ENCODE data around the gene OGFOD2. TPM values are rescaled to one million over a fixed set of nuclear protein-coding genes. Genes with fewer than 3 reads are reported as not detected.
"Not testable (repeated sequence)": the region's sequence is repeated elsewhere in the genome, so short reads cannot be mapped to it uniquely, and the experiment has no call there.

The OGFOD2 gene
- total RNA-seq, 1 experiment from 2014 or later = 6.7 TPM

DNA sequence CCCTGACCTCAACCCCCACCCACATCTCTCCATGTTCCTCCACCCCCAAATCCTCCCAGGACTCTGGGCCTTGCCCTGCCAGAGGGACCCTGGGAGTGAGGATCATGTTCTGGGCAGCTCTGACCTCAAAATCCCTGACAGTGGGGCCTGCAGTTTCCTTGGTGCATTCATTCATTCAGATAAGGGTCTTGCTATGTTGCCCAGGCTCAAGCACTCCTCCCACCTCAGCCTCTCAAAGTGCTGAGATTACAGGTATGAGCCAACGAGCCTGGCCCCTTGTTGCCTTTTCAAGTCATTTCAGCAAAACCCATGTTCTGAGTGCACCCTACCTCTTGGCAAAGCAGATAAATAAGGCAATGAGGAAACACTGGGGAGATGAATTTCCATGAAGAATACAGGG lies 35.1 kb downstream of the OGFOD2 start:
- no peaks in the 10 kb centered on the region for H3K4me1 ChIP-seq
- no peaks in the 10 kb centered on the region for H3K9me3 ChIP-seq (replicated peaks)

DNA sequence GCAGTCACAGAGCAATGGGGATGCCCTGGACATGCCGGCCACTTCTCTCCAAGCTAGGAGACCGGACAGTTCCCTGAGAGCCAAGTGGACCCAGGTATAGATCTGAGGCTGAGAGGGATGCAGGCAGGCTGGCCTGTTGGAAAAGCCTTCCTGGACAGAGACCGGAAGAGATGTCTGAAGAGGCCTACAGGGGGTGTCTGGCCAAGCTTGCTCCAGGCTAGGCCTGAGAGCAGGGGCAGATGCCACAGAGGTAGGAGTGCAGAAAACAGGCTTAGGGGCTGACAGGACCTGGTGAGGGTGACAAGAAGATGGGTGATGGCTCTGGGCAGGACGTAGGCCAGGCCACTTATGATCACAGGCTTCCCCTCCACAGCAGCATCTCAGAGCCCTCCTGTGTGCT lies 35.6 kb downstream of the OGFOD2 start:
- DNase-seq = no peak
- Histone ChIP-seq H3K27me3 (no peaks in the 10 kb centered on the region), H3K4me3 (no peak overlapping the region), H3K36me3 (no peaks in the 10 kb centered on the region), H3K4me1 (no peaks in the 10 kb centered on the region), H3K9me3 (replicated peaks) (no peaks in the 10 kb centered on the region), H3K27ac (no peak overlapping the region)

More for the DNA sequence above, 35.1 kb downstream of the OGFOD2 start:
- DNase-seq = no peak
- no peaks in the 10 kb centered on the region for H3K36me3 ChIP-seq
- H3K27ac ChIP-seq = no peak overlapping the region
- no peaks in the 10 kb centered on the region for H3K27me3 ChIP-seq
- no peak overlapping the region for H3K4me3 ChIP-seq

DNA sequence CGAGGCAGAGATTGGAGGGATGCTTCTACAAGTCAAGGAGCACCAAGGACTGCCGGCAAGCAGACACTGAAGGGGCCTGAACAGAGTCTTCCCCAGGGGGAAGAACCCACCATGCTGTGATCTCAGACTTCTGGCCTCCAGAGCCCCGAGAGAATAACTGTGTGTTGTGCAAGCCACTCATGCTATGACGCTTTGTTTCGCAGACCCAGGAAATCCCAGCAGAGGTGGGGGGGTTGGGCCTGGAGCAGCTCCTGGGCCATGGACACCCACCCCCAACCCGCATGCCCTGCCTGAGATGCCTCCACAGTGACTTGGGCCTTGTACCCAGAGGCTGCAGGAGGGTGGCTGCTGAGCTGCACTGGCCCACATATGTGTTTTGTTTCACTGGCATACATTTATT lies 36.7 kb downstream of the OGFOD2 start:
- Histone ChIP-seq H3K4me3 (no peak overlapping the region), H3K9me3 (replicated peaks) (no peaks in the 10 kb centered on the region), H3K36me3 (no peaks in the 10 kb centered on the region), H3K27me3 (no peaks in the 10 kb centered on the region), H3K4me1 (no peaks in the 10 kb centered on the region), H3K27ac (no peak overlapping the region)
- no peak for DNase-seq

DNA sequence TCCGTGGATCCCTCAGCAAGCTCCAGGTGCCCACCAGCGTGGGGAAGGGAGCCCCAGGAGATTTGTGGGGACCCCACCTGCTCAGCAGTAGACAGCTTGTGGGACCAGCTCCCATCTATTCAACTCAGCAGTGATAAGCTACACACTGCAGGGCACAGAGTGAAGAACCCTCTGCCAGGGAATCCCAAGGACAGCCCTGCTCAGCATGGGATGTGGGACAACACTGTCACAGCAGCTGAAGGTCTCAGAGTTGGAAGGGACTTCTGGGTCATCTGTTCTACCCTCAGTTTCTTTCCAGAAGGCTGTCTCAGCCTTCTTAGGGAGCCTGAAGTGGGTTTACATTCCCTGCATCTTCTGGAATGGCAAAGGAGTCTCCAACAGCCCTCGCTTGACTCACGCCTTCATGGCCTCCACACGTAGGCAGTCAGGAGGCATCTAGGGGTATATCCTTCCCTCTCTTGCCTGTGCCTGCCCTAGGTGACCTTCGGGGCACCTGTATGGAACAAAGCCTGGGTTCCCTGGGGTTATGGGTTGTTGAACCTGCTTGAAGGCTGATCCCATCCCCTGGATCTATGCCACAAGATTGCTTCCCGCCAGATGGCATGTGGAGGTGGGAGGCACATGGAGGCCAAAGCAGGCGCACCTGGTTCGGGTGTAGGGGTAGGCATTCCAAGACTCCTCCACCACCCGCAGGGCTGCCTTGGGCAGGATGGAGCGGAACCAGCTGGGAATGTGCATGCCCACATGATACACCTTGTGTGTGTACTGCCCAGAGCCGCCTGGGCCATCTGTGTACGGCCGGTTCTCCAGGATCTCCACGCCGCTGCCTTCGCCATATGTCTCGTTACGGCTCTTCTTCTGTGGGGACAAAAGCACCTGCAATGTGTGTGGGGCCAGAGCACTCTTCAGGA lies 38.4 kb downstream of the OGFOD2 start:
- no peaks in the 10 kb centered on the region for H3K9me3 ChIP-seq (replicated peaks)
- no peaks in the 10 kb centered on the region for H3K27me3 ChIP-seq
- H3K36me3 ChIP-seq = no peaks in the 10 kb centered on the region
- H3K4me1 ChIP-seq = no peaks in the 10 kb centered on the region
- no peak for DNase-seq
- H3K4me3 ChIP-seq = no peak overlapping the region
- no peak overlapping the region for H3K27ac ChIP-seq

DNA sequence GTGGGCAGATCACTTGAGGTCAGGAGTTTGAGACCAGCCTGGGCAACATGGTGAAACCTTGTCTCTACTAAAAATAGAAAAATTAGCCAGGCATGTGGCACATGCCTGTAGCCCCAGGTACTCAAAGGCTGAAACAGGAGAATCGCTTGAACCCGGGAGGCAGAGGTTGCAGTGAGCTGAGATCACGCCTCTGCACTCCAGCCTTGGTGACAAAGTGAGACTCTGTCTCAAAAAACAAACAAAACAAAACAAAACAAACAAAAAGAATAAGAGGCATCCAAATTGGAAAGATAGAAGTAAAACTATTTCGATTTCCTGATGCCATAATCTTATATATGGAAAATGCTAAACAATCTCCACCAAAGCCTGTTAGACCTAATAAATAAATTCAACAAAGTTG lies 39.4 kb downstream of the OGFOD2 start:
- H3K9me3 ChIP-seq (replicated peaks); DNase-seq; H3K27me3 ChIP-seq; H3K27ac ChIP-seq; H3K4me3 ChIP-seq; H3K4me1 ChIP-seq; H3K36me3 ChIP-seq: not testable (repeated sequence)

DNA sequence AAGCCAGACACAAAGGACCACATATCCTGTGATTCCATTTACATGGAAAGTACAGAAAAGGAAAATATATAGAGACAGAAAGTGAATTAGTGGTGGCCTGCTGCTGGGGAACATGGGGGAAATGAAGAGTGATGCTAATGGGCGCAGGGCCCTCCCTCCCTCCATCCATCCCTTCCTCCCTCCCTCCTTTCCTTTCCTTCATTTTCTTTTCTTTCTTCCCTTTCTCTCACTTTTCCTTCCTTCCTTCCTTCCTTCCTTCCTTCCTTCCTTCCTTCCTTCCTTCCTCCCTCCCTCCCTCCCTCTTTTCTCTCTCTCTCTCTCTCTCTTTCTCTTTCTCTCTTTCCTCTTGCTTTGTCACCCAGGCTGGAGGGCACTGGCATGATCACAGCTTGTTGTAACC lies 42.7 kb downstream of the OGFOD2 start:
- Histone ChIP-seq H3K4me1 (no peaks in the 10 kb centered on the region), H3K27me3 (no peaks in the 10 kb centered on the region), H3K27ac (no peak overlapping the region), H3K4me3 (no peak overlapping the region), H3K36me3 (no peaks in the 10 kb centered on the region), H3K9me3 (replicated peaks) (no peaks in the 10 kb centered on the region)
- DNase-seq = no peak

DNA sequence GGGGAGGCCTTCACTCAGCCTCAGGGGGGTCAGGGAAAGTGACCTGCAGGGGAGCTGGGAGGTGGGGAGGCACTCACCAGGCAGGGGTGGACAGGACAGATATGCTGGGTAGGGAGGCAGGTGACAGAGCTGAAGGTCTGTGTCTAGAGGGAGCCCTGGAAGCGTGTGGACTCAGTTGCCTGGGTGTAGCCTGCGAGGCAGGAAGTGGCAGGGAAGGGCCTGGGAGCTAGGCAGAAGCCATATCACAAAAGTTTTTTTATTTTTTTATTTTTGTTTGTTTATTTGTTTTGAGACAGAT lies 44.7 kb downstream of the OGFOD2 start:
- H3K36me3 ChIP-seq = no peaks in the 10 kb centered on the region
- no peaks in the 10 kb centered on the region for H3K27me3 ChIP-seq
- DNase-seq = no peak
- no peaks in the 10 kb centered on the region for H3K9me3 ChIP-seq (replicated peaks)
- no peak overlapping the region for H3K27ac ChIP-seq
- no peaks in the 10 kb centered on the region for H3K4me1 ChIP-seq
- H3K4me3 ChIP-seq = no peak overlapping the region

DNA sequence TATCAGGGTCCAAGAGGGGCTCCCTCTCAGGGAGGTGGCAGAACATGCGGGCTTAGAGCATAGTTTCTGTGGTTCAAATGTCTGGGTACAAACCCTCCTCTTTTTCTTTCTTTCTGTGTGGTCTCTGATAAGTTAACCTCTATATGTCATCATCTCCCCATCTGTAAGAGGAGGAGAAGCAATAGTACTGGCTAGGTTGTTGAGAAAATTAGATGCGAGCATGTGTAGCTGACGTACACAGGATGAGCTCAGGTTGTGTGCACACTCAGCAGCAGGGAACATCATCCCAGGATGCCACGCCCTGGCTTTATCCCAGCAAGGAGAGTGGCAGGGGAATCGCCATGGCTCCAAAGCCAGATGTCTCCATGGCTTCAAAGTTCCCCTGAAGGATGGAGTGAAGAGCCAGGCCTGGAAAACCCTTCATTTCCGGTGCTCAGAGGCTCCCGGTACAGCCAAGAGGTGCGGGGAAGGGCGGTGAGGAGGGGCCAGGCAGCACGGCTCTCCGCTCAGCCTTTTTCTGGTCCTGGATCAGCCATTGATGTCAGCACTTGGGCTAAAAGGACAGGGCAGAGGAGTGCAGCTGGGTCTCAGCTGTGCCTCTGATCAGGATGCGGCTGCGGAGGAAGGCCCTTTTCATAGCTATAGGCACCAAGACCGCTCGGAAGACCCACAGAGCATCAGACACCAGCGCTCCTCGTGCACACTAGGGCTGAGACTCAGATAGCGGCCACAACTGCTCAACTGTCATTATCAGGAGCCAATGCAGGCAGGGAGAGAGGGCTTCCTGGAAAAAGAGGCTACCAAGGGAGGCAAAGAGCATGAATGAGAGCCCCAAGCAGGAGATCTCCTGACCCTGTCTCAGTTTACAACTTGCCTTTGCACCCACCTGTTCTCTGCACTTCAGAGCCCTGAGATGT lies 46.9 kb downstream of the OGFOD2 start:
- no peaks in the 10 kb centered on the region for H3K4me1 ChIP-seq
- no peaks in the 10 kb centered on the region for H3K36me3 ChIP-seq
- H3K27ac ChIP-seq = no peak overlapping the region
- H3K9me3 ChIP-seq (replicated peaks) = no peaks in the 10 kb centered on the region
- H3K27me3 ChIP-seq = no peaks in the 10 kb centered on the region
- no peak for DNase-seq
- H3K4me3 ChIP-seq = no peak overlapping the region

DNA sequence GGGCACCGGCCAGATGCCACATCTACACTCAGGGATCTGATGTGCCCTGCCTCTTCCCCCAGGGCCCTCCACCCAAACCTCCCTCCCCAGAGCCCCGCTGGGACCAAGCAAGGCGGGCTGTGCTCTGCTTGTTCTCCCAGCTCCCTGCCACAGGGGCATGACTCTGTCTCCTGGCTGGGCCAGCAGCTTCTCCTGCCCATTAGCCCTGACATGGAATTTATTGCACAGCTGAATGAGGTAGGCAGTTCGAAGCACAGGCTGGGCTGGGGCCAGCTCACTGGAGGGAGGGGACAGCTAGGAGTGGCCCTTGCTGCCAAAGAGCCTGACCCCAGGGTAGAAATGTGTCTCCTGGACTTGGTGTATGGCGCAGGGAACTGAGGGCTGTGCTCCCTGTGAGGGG lies 47.8 kb downstream of the OGFOD2 start:
- Histone ChIP-seq H3K27me3 (no peaks in the 10 kb centered on the region), H3K27ac (no peak overlapping the region), H3K4me1 (no peaks in the 10 kb centered on the region), H3K4me3 (no peak overlapping the region), H3K36me3 (no peaks in the 10 kb centered on the region), H3K9me3 (replicated peaks) (no peaks in the 10 kb centered on the region)
- no peak for DNase-seq

DNA sequence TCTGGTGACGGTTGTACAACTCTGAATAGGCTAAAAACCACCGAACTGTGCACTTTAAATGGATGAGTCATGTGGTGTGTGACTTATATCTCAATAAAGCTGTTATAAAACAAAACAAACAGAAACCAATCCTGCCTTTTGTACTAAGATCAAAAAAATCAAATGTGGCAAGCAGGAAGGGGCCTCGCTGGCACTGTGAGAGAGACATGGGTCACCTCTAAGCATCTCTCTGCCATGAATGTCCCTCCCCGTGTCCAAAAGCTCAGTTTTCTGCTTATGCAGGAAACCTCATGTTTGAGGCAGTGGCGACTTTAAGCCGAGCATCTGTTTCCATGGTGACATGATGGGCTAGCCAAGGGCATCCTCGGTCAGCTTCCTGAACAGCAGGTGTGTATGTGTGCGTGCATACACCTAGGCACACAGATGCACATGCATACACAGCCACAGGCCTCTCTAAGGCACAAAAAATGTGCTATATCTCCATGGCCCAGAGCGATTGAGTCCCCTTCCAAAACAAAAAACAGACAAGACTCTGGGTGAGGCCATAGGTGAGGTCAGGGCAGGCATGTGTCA lies 49.9 kb downstream of the OGFOD2 start:
- no peaks in the 10 kb centered on the region for H3K4me1 ChIP-seq
- H3K36me3 ChIP-seq = no peaks in the 10 kb centered on the region
- no peaks in the 10 kb centered on the region for H3K9me3 ChIP-seq (replicated peaks)
- no peak overlapping the region for H3K27ac ChIP-seq
- DNase-seq = no peak
- no peak overlapping the region for H3K4me3 ChIP-seq
- no peaks in the 10 kb centered on the region for H3K27me3 ChIP-seq

DNA sequence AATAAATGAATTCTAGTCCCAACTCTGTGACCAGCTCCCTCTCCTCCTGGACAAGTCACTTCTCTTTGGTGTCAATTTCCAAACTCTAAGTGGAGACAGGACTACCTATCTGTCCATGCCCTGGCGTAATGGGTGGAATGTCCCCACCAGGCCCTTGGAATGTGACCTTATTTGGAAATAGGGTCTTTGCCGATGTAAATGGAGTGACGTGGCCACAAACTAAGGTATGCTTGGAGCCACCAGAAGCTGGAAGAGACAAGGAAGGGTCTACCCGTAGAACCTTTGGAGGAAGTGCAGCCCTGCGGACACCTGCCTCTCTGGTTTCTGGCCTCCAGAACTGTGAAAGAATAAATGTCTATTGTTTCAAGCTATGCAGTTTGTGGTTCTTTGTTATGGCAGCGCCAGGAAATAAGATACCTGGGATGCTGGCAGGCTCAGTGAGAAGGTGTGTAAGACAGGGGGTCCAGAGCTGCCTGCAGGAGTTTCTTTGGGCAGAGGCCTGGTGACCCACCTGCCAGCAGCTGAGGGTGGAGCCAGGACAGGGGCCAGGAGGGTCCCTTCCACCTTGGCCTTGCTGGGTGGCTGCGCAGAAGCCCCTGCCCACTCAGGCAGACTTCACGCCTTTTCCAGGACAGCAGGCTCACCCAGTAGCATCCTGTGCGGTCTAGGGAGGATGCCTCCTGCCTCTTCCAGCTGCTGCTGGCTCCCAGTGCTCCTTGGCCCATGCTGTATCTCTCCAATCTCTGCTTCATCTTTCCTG lies 51.2 kb downstream of the OGFOD2 start:
- no peaks in the 10 kb centered on the region for H3K36me3 ChIP-seq
- H3K4me1 ChIP-seq = no peaks in the 10 kb centered on the region
- H3K27ac ChIP-seq = no peak overlapping the region
- no peak for DNase-seq
- no peaks in the 10 kb centered on the region for H3K27me3 ChIP-seq
- no peak overlapping the region for H3K4me3 ChIP-seq
- no peaks in the 10 kb centered on the region for H3K9me3 ChIP-seq (replicated peaks)

DNA sequence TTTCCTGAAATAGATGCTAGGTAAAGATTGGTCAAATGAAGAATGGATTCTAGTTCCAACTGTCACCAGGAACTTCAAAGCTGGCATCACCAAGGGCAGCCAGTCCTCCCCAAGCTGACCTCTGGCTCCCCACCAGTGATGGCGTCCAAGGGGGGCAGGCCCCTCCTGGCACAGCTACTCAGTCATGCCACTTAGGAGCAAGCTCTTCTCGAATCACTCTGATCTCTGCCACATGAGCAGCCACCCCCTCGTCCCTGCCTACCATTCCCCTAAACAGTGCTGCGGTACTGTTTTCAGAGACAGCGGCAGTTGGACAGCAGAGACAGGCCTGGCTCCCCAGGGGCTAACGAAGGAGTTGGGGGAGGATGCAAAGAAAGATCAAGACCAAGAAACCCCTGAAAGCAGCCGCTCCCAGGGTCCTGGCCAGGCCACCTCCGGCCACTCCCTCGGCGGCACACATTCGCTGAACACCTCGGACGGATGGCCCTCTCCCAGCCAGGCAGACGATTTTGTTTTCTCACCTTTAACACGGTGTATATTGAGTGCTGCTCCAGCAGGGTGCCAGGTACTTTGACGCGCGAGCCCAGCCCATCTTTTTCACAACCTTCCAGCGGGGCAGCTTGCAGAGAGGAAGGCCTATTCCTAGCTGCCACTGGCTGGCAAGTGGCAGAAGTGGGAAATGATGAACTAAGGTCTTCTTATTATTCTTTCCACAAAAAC lies 52.8 kb downstream of the OGFOD2 start:
- no peaks in the 10 kb centered on the region for H3K27me3 ChIP-seq
- no peaks in the 10 kb centered on the region for H3K4me1 ChIP-seq
- no peak for DNase-seq
- H3K36me3 ChIP-seq = no peaks in the 10 kb centered on the region
- no peak overlapping the region for H3K27ac ChIP-seq
- H3K4me3 ChIP-seq = no peak overlapping the region
- H3K9me3 ChIP-seq (replicated peaks) = no peaks in the 10 kb centered on the region

DNA sequence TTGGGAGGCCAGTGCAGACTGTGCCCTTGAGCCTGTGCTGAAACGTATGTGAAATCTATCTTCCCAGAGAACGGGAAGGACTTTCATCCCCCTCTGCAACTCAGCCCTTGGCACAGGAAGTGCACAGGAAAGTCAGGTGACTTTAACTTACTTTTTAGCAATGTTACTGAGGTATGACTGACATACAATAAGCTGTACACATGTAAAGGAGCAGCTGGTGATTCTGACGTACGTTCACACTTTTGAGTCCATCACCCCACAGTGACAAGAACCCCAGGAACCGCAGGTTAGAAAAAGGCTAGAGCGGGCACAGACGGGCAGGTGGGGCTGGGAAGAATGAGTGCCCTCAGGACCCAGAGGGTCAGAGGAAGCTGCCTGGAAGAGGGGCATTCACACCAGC lies 53.4 kb downstream of the OGFOD2 start:
- no peaks in the 10 kb centered on the region for H3K4me1 ChIP-seq
- no peaks in the 10 kb centered on the region for H3K27me3 ChIP-seq
- H3K9me3 ChIP-seq (replicated peaks) = no peaks in the 10 kb centered on the region
- no peak for DNase-seq
- no peaks in the 10 kb centered on the region for H3K36me3 ChIP-seq
- no peak overlapping the region for H3K4me3 ChIP-seq
- no peak overlapping the region for H3K27ac ChIP-seq

DNA sequence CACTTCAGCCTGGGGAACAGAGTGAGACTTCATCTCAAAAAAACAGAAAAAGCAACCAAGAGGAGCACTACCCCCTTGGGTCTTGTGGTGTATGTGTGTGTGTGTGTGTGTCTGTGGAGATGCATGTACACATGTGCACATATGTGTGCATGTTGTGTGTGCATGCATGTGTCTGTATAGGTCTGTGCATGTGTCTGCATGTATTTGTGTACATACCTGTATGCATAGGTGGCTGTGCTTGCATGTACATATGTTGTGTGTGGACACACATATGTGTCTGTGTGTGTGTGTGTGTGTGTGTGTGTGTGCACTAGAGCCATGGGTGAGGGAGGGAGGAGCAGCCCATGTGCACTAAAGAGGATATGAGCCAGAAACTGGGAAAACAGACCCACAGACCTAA lies 54.5 kb downstream of the OGFOD2 start:
- no peak for DNase-seq
- no peak overlapping the region for H3K4me3 ChIP-seq
- no peaks in the 10 kb centered on the region for H3K36me3 ChIP-seq
- no peaks in the 10 kb centered on the region for H3K27me3 ChIP-seq
- H3K4me1 ChIP-seq = no peaks in the 10 kb centered on the region
- no peaks in the 10 kb centered on the region for H3K9me3 ChIP-seq (replicated peaks)
- no peak overlapping the region for H3K27ac ChIP-seq

Data from SJCRH30 (cell line).